DMS79 (cell line): ENCODE data around the gene PPP6R3.
A peak's percentile ranks its signal among the peaks of the same experiment; 100 is the strongest.
"Not testable (repeated sequence)": the region's sequence is repeated elsewhere in the genome, so short reads cannot be mapped to it uniquely, and the experiment has no call there.

Source experiments
- DNase-seq: peaks from one replicate; lab custom pipeline; 2025; lab: John Stamatoyannopoulos, UW

PPP6R3 gene

GRCh38 chr11:68457216-68457897 is 3.2 kb upstream of the PPP6R3 start:
- DNase-seq = no peak

GRCh38 chr11:68457898-68458249 is 2.7 kb upstream of the PPP6R3 start:
- DNase-seq = no peak

GRCh38 chr11:68458340-68458739 is 2.2 kb upstream of the PPP6R3 start:
- not testable (repeated sequence) for DNase-seq

- peak; percentile 99 for DNase-seq
Observed at GRCh38 chr11:68459886-68460740, 439 bp upstream of the PPP6R3 start.

- DNase-seq = no peak
Observed at GRCh38 chr11:68461575-68461917, 994 bp downstream of the PPP6R3 start.

GRCh38 chr11:68463714-68464113 is 3.2 kb downstream of the PPP6R3 start:
- DNase-seq = no peak

- DNase-seq = no peak
Observed at GRCh38 chr11:68467201-68467834, 6.8 kb downstream of the PPP6R3 start.

- no peak for DNase-seq
Observed at GRCh38 chr11:68468217-68468828, 7.8 kb downstream of the PPP6R3 start.

- DNase-seq = no peak
Observed at GRCh38 chr11:68469122-68469521, 8.6 kb downstream of the PPP6R3 start.

- DNase-seq = no peak
Observed at GRCh38 chr11:68469642-68470041, 9.1 kb downstream of the PPP6R3 start.

GRCh38 chr11:68470304-68470811 is 9.8 kb downstream of the PPP6R3 start:
- DNase-seq = no peak

GRCh38 chr11:68471360-68472340 is 11.1 kb downstream of the PPP6R3 start:
- no peak for DNase-seq

- no peak for DNase-seq
Observed at GRCh38 chr11:68472778-68473177, 12.2 kb downstream of the PPP6R3 start.

- DNase-seq = no peak
Observed at GRCh38 chr11:68473693-68474092, 13.1 kb downstream of the PPP6R3 start.

GRCh38 chr11:68475626-68476025 is 15.1 kb downstream of the PPP6R3 start:
- DNase-seq = not testable (repeated sequence)

GRCh38 chr11:68479390-68479789 is 18.8 kb downstream of the PPP6R3 start:
- no peak for DNase-seq

GRCh38 chr11:68480193-68480592 is 19.6 kb downstream of the PPP6R3 start:
- DNase-seq = no peak

GRCh38 chr11:68480852-68481510 is 20.4 kb downstream of the PPP6R3 start:
- no peak for DNase-seq

- DNase-seq = no peak
Observed at GRCh38 chr11:68481579-68482240, 21.2 kb downstream of the PPP6R3 start.

GRCh38 chr11:68488623-68489022 is 28.1 kb downstream of the PPP6R3 start:
- no peak for DNase-seq
